Stimulated activated CD8-positive, alpha-beta memory T cell treated with anti-CD3 and anti-CD28 coated beads, Interleukin-4, amount 100 ng/mL, for 4 hours (primary cell): ENCODE measurements around the gene OR51A7.
"Not testable (repeated sequence)": the region's sequence is repeated elsewhere in the genome, so short reads cannot be mapped to it uniquely, and the experiment has no call there.

ENCODE experiments used
- DNase-seq, 2 donors: peaks; one replicate each; pipeline ENCODE4 v3.0.0-alpha.2; 2020; ENCODE audit warnings: low read depth in 2 of 2, low spot score in 1 of 2

OR51A7 gene, protein sequence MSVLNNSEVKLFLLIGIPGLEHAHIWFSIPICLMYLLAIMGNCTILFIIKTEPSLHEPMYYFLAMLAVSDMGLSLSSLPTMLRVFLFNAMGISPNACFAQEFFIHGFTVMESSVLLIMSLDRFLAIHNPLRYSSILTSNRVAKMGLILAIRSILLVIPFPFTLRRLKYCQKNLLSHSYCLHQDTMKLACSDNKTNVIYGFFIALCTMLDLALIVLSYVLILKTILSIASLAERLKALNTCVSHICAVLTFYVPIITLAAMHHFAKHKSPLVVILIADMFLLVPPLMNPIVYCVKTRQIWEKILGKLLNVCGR

DNA sequence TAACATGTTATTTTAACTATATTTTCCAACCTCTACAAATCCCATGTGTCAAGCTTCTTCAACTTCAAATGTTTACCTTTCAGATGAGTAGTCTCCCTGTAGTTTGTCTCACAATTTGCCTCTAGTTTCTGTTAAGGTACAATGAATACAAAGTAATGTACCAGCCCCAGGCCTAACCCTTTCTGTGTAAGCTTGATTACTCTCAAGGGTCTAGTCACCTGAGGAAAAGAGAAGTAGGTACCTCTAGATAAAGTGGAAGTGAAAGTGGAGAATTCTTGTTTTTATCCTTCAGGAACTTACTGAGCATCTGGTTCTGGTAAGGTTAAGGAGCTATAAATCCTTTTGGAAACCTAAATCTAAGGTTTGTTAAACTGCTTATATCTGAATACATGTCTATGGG lies at the start of gene OR51A7:
OR51A7 (plus strand) TSS at position 300 of the 400 bp plus-strand sequence. CDS start 3,587 bp downstream, outside the sequence.
- DNase-seq, result no peak

DNA sequence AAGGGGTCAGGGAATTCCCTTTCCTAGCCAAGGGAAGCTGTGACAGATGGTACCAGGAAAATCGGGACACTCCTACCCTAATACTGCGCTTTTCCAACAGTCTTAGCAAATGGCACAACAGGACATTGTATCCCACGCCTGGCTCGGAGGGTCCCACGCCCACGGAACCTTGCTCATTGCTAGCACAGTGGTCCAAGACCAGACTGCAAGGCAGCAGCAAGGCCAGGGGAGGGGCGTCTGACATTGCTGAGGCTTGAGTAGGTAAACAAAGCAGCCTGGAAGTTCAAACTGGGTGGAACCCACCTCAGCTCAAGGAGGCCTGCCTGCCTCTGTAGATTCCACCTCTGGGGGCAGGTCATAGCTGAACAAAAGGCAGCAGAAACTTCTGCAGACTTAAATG lies 49.3 kb upstream of the OR51A7 start:
- not testable (repeated sequence) for DNase-seq

DNA sequence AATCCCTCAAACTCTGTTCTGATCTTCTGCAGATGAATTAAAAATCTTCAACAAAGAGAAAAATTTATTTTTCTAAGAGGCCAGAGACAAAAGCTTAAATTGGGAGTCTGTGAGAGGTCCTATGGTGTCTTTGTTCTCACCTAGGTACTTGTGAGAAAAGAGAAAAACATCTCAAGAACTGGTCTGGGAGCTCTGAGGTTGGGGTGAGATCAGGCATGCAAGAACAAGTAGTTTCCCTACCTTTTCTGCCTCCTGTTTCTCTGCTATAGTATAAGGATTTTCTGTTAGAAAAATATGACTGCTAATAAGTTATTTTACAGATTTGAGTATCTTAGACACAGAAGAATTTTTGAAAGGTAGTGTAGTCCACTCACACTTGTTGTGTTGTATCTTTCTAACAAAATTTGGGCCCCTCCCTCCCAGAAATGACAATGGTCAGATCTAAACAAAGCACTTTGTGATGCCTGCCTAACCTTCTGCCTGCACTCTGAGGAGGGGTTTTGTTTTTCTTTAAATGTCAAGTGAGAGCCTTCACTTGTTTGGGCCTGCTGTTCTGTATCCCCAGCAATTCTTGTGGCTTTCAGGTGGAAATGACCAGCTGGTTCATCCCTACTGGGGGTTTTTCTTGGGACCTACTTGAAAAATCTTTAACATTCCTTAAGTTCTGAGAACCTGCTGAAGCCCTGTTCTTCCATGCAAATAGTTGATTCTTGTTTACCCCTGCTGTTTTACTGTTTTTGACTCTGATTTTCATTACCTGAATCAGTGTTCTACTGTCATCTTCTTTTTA lies 40.9 kb upstream of the OR51A7 start:
- no peak for DNase-seq

DNA sequence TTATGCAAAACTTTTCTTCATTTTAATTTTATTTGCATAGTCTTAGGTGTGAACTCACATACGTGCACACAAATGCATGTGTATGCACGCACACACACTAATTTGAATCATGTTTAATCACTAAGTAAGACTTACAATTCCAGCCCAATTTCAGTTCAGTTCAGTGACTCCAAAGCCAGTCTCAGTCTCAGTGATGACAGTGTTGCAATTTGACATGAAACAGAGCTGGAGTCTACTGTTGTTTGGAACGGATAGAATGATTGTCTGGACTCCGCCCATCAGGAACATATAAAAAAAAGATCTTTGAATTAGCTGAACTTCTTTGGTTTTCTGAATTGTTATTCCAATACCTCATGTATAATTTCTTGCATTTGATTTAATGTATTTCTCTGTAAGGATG lies 39.7 kb upstream of the OR51A7 start:
- DNase-seq, result no peak

- no peak for DNase-seq
These were observed 37.7 kb upstream of the OR51A7 start for GRCh38 chr11:4865855-4866254.

DNA sequence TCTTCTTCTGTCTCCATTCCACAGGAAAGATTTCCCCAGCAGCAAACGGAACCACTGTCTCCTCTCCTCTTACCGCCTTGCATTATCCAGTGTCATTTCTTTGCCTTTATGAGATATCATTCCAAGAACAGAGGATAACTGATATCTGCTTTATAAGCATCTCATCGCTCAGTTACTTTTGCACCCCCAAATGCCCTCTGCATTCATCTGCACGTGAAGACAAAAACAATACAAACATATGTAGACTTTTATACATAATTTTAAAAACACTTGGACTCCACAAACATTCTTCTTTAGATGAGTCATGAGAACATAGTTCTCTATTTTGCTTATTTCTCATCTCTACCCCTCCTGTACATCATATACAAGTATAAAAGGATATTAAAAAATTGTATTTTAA lies 22.4 kb upstream of the OR51A7 start:
- DNase-seq, result no peak

GRCh38 chr11:4881860-4882500 lies 21.6 kb upstream of the OR51A7 start, which contains the start of gene OR51T1:
OR51T1 (plus strand) TSS chr11:4881900; CDS start chr11:4881900, 0 bp downstream.
- DNase-seq, result no peak

DNA sequence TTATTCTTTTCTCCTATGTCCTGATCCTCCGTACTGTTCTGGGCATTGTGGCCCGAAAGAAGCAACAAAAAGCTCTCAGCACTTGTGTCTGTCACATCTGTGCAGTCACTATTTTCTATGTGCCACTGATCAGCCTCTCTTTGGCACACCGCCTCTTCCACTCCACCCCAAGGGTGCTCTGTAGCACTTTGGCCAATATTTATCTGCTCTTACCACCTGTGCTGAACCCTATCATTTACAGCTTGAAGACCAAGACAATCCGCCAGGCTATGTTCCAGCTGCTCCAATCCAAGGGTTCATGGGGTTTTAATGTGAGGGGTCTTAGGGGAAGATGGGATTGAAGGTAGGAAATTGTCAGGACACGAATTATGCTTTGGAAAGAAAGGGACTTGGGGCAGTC lies 21.0 kb upstream of the OR51A7 start:
- DNase-seq, result no peak

- no peak for DNase-seq
These were observed 19.2 kb upstream of the OR51A7 start for GRCh38 chr11:4884361-4884760.

DNA sequence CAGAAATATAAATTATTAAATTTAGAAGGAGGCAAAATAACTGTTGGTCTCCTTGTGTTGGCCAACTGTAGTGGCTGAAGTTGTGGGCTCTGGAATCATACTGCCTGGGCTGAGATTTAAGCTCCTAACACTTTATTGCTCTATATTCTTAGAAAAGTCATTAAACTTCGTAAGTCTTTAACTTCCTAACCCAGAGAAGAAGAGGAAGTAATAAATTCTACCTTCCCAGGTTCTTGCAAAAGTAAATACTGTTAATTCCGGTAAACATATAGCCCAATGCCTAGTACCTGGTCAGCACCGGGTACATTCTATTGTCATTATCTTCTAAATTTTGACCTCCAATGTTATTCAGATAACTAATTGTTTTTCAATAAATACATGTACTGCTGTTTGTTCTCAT lies 17.4 kb upstream of the OR51A7 start:
- no peak for DNase-seq

- no peak for DNase-seq
These were observed 16.0 kb upstream of the OR51A7 start for GRCh38 chr11:4887591-4887990.

GRCh38 chr11:4890279-4890678 lies 13.3 kb upstream of the OR51A7 start:
- DNase-seq, result no peak

DNA sequence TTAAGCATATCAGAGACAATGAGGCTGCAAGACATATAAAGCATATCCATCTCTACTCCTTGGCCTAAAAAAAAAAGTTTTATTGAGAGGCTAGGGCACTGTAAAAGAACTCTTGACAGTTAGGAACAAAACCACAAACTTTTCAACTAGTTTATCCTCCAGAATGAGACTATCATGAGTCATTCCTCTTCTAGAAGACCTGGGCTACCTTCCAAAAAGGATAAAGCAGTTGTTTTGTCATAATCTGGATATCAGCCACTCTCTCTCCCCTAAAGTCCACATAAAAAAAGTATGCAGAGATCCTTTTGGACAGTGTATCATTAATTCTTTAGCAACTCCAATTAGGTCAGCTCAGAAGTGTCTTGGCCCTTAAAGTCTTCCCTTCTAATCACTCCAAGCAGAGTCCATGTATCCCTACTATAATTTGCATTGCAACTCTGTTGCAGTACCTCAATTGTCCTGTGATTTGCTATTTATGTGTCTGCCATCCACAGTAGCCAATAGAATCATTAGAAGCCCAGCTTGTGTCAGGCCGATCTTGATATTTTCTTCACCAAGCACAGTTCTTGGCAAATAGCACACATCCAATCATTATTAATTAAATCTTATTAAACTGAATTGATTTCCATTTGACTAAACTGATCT lies 11.5 kb upstream of the OR51A7 start:
- DNase-seq, result no peak

GRCh38 chr11:4916581-4916980 lies 13.0 kb downstream of the OR51A7 start:
- DNase-seq, result no peak

- DNase-seq, result no peak
These were observed 15.7 kb downstream of the OR51A7 start, which contains the start of gene OR51G2 for GRCh38 chr11:4919250-4919649. OR51G2 (minus strand) TSS chr11:4919350; CDS start chr11:4915663, 3,687 bp downstream.

GRCh38 chr11:4921796-4922195 lies 18.2 kb downstream of the OR51A7 start:
- no peak for DNase-seq

DNA sequence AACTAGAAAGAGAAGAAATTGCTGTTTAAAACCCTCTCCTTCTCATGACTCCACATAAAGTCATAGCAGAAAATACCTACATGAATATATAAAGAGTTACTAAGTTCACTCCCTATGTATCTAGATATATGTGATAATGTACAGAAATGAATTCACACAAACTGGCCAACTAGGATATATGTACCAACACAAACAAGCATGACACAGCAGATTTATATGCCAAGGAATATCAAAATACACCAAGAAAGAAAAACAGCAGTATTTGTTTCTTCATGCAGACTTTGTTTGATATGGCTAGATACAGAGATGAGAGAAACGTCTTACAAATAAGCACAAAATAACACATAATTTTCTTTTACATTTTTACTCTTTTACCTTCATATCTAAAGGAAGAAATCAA lies 18.7 kb downstream of the OR51A7 start:
- DNase-seq, result no peak

- no peak for DNase-seq
These were observed 20.7 kb downstream of the OR51A7 start, which contains the start of gene OR51G1 for GRCh38 chr11:4924239-4924638. OR51G1 (minus strand) TSS chr11:4924339; CDS start chr11:4924339, 0 bp downstream.

DNA sequence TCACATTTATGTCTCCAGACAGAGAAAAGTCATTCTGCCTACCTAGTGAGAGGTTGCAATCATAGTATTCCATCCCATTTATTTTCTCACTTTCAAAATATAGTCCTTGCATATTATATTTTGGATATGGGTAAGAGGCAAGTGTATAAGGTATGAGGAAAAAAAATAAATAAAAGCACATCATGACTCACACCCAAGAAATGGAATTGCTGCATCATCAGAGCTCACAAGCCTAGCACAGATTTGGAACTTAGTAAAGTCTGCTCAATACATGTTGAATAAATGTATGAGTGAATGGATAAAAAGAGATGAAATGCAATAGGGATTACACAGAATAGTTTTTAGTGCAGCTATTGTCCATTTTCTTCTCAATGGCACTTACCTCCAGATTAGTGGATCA lies 23.0 kb downstream of the OR51A7 start:
- no peak for DNase-seq

DNA sequence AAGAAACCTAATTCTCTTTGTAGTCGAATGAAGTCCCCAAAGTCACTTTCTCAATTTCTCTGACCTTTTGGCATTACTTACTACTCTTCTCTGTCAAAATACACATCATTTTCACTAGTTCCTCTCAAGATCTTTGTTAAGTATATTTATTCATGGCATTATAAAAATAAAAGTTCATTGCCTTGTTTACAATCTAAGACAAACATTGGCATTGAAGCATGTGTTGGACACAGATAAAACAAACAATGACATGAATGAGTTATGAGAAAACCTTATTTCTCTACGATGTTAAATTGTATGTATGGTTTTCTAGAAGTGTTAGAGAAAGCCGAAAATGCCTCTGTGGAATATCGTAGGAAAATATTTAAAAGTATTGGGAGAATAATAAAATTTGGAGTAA lies 29.2 kb downstream of the OR51A7 start:
- no peak for DNase-seq

DNA sequence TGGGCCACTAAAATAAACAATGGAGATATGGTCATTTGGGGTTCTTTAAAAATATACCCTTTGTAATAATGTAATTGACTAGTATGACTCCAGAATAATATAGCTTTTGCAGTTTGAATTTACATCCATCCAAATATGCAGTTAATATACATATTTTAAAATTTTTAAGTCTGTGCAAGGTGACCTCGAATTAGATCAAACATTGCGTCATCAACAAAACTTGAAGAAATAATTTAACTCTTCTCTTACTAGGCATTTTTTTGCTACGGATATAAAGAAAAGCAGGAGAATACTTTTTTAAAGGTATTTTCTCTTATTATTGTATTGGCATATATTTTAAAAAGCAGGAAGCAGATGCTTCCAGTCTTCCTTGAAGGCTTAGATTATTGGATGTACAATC lies 33.2 kb downstream of the OR51A7 start:
- DNase-seq, result no peak
